ENCODE results near the gene PRPF6. TPM values are rescaled to one million over a fixed set of nuclear protein-coding genes. Genes with fewer than 3 reads are reported as not detected.

PRPF6 gene
- total and polyA plus RNA-seq, 2 of the 13 experiments (the other 11 are each of a cell fraction or from before 2014, with no cell fraction given): 63.7 to 101 TPM

GRCh38 chr20:64082126-64082731, 101.3 kb downstream of the PRPF6 start (continued):
- TF ChIP-seq PAXIP1 (CRISPR knock-in tag; conservative IDR thresholded peaks at IDR 0.05) (peak; percentile 48; the same call in 1 of the 2 replicates), GATAD1 (CRISPR knock-in tag; IDR thresholded peaks at IDR 0.05) (0 out of 2 replicates have a peak, but pooled peaks have one; percentile 18), ZNF883 (CRISPR knock-in tag; IDR thresholded peaks at IDR 0.05; ENCODE audit: not compliant biosample characterization) (no peak), IRF1 (CRISPR knock-in tag; IDR thresholded peaks at IDR 0.05; ENCODE audit: low read depth) (no peak), HOXA3 (CRISPR knock-in tag; IDR thresholded peaks at IDR 0.05) (peak; percentile 60; the same call in 1 of the 2 replicates), ZBTB8A (CRISPR knock-in tag; IDR thresholded peaks at IDR 0.05; ENCODE audit: borderline replicate concordance, low read depth) (no peak), ZNF569 (CRISPR knock-in tag; IDR thresholded peaks at IDR 0.05; ENCODE audit: borderline replicate concordance) (no peak), KAT8 (CRISPR knock-in tag; IDR thresholded peaks at IDR 0.05) (no peak), ZNF614 (CRISPR knock-in tag; IDR thresholded peaks at IDR 0.05; ENCODE audit: borderline replicate concordance) (peak; percentile 70; the same call in 1 of the 2 replicates), LCORL (IDR thresholded peaks at IDR 0.05) (no peak), LCORL (CRISPR knock-in tag; IDR thresholded peaks at IDR 0.05) (0 out of 2 replicates have a peak, but pooled peaks have one; percentile 38), ZBTB49 (CRISPR knock-in tag; IDR thresholded peaks at IDR 0.05; ENCODE audit: borderline replicate concordance) (no peak), NCOR1 (IDR thresholded peaks at IDR 0.05; ENCODE audit: borderline replicate concordance, low read length) (peak; percentile 31; the same call in 1 of the 2 replicates), ZNF232 (CRISPR knock-in tag; IDR thresholded peaks at IDR 0.05; ENCODE audit: borderline replicate concordance) (no peak), TRIM24 (CRISPR knock-in tag; IDR thresholded peaks at IDR 0.05) (no peak), TBX3 (IDR thresholded peaks at IDR 0.05; ENCODE audit: borderline replicate concordance) (no peak), ZHX1 (CRISPR knock-in tag; IDR thresholded peaks at IDR 0.05; ENCODE audit: low read depth) (no peak), NR2F2 (IDR thresholded peaks at IDR 0.05; ENCODE audit: borderline replicate concordance, low read depth) (0 out of 2 replicates have a peak, but pooled peaks have one; percentile 53), YEATS4 (CRISPR knock-in tag; IDR thresholded peaks at IDR 0.05; ENCODE audit: borderline replicate concordance) (no peak)

All from HepG2 (cell line).